Stomach (tissue), 4 donors: ENCODE results near the gene PRKCA.

Experiments used
- CTCF ChIP-seq, 7 experiments: fragments of 450-650 bp in 4 of 7; fragments of 200-600 bp in 3 of 7; sonication (generic) in 3 of 7; IDR thresholded peaks; one replicate each; pipeline ENCODE4 v1.5.1; 2016 to 2019; ENCODE audit warnings: antibody characterized with exemption in 7 of 7, control low read depth in 2 of 7, mild to moderate bottlenecking in 1 of 7
- POLR2A ChIP-seq, 4 donors: fragments of 450-650 bp; IDR thresholded peaks; one replicate each; pipeline ENCODE4 v1.6.1; 2016; ENCODE audit warnings: antibody characterized with exemption in 4 of 4, control low read depth in 2 of 4, mild to moderate bottlenecking in 1 of 4, moderate library complexity in 1 of 4

DNA sequence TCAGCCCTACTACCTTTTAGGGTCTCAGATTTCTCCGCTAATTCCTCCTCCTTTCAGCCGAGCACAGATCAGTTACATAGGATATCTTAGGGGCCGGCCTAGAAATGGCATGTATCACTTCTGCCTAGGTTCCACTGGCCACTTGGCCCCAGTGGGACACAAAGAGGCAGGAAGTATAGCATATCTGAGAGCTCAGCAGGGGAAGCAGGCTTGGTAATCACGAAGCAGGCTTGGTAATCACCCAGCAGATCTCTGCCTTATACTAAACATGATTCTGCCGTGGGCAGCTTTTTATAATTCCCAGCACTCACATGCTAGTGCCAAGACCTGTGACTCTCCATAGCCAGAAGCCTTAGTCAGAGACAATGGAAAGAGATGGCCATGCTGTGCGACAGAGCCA, 472.9 kb downstream of the PRKCA start:
- TF ChIP-seq POLR2A (IDR thresholded peaks at IDR 0.05): no peak
- TF ChIP-seq CTCF (IDR thresholded peaks at IDR 0.05): no peak
